GM19452 (cell line): ENCODE data around the gene ABCF2.

Experiments
- ATAC-seq: cut with Tn5 transposase; IDR thresholded peaks from one replicate; pipeline ENCODE4 v1.9.1; 2021; ENCODE audit not compliant: unreplicated experiment

The ABCF2 gene

GRCh38 chr7:151242159-151243044, 15.4 kb upstream of the ABCF2 start:
- ATAC-seq = no peak

DNA sequence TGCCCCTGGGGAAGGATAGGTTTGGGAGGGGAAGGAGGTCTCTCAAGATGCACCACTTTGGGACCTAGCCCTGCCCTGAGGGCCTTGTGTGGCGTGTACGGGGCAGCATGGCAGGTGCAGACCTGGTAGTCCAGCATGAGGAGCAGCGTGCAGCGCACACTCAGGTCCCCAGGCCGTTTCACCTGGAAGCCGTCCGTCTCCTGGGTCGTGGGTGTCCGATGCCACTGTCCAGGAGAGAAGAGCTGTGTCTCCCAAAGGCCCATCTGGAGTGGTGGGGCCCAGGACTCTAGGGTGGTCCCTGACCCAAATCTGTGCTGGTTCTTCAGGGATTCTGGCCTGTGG, 14.7 kb upstream of the ABCF2 start:
- ATAC-seq = no peak

GRCh38 chr7:151240942-151241754, 14.1 kb upstream of the ABCF2 start:
- no peak for ATAC-seq

DNA sequence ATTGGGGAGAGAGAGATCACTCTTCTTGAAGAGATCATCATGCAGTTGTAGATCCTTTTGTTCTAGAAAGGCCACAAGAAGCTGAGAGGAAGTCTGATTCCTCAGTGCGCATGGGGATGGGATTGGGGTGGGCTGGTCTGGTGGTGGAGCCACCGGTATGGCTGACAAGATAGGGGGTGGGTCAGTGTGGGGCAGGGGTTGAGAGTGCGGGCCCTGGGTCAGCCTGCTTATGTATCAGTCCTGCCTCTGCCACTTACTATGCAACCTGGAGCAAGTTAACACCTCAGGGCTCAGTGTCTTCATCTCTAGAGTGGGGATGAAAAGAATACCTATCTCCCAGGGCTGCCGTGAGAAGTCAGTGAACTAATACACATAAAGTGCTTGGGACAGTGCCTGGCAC, 13.5 kb upstream of the ABCF2 start:
- ATAC-seq = no peak

DNA sequence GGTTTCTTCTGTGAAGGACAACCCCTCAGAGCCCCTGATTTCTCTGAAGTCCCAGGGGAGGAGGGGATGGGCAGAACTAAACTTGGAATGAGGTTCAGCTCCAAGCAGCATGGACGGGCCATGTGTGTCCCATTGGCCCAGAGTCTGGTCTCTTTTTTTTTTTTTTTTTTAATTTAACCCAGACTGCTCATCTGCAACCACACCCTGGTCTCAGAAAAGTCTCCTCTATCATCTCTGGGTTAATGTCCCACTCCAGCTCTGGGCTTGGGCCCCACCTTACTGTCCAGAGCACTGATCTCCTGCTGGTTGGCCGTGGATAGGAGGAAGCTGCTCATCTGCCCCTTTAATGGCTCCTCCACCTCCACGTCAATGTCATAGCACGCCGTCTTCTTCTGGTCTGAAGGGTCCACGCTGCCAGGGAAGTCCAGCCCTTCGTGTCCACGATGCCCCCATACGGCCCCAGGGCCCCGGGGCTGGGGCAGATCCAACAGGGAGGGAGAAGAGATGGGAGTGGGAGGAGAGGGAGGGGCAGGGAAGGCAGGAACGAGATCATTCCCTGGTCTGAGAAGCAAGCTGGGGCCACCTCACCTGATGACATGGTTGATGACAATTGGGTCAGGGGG, 12.9 kb upstream of the ABCF2 start:
- no peak for ATAC-seq

- ATAC-seq = no peak
These were observed 12.2 kb upstream of the ABCF2 start for GRCh38 chr7:151238924-151239836.

DNA sequence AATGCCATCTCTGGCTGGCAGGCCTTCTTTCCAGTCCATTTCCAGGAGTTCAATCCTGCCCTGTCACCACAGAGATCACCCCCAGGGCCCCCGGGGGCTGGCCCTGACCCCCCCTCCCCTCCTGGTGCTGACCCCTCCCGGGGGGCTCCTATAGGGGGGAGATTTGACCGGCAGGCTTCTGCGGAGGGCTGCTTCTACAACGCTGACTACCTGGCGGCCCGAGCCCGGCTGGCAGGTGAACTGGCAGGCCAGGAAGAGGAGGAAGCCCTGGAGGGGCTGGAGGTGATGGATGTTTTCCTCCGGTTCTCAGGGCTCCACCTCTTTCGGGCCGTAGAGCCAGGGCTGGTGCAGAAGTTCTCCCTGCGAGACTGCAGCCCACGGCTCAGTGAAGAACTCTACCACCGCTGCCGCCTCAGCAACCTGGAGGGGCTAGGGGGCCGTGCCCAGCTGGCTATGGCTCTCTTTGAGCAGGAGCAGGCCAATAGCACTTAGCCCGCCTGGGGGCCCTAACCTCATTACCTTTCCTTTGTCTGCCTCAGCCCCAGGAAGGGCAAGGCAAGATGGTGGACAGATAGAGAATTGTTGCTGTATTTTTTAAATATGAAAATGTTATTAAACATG, 11.3 kb upstream of the ABCF2 start:
- ATAC-seq = no peak

DNA sequence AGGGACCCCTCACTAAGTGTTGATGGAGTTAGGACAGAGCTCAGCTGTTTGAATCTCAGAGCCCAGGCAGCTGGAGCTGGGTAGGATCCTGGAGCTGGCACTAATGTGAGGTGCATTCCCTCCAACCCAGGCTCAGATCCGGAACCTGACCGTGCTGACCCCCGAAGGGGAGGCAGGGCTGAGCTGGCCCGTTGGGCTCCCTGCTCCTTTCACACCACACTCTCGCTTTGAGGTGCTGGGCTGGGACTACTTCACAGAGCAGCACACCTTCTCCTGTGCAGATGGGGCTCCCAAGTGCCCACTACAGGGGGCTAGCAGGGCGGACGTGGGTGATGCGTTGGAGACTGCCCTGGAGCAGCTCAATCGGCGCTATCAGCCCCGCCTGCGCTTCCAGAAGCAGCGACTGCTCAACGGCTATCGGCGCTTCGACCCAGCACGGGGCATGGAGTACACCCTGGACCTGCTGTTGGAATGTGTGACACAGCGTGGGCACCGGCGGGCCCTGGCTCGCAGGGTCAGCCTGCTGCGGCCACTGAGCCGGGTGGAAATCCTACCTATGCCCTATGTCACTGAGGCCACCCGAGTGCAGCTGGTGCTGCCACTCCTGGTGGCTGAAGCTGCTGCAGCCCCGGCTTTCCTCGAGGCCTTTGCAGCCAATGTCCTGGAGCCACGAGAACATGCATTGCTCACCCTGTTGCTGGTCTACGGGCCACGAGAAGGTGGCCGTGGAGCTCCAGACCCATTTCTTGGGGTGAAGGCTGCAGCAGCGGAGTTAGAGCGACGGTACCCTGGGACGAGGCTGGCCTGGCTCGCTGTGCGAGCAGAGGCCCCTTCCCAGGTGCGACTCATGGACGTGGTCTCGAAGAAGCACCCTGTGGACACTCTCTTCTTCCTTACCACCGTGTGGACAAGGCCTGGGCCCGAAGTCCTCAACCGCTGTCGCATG, 10.5 kb upstream of the ABCF2 start:
- ATAC-seq = no peak

DNA sequence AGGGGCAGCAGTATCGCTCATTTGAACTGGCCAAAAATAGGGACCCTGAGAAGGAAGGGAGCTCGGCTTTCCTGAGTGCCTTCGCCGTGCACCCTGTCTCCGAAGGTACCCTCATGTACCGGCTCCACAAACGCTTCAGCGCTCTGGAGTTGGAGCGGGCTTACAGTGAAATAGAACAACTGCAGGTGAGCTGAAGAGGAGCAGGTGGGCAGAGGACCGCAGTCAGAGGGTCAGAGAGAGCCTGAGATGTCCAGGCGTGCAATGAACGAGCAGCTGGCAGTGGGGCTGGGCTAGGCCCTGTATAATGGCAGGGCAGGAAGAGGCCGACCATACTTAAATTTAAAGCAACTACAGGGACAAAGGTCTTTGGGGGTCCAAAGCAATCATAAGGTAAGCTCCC, 9.4 kb upstream of the ABCF2 start:
- no peak for ATAC-seq

DNA sequence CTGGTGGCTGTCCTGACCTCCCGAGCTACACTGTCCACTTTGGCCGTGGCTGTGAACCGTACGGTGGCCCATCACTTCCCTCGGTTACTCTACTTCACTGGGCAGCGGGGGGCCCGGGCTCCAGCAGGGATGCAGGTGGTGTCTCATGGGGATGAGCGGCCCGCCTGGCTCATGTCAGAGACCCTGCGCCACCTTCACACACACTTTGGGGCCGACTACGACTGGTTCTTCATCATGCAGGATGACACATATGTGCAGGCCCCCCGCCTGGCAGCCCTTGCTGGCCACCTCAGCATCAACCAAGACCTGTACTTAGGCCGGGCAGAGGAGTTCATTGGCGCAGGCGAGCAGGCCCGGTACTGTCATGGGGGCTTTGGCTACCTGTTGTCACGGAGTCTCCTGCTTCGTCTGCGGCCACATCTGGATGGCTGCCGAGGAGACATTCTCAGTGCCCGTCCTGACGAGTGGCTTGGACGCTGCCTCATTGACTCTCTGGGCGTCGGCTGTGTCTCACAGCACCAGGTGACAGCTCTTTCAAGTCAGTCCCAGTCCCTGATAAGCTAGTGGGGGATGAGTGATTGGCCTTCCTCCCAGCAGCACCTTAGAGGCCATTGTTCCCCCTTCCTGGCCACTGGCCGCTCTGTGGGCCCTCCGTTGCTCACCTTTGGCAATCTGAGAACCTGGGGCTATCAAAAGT, 8.2 kb upstream of the ABCF2 start:
- ATAC-seq = no peak

DNA sequence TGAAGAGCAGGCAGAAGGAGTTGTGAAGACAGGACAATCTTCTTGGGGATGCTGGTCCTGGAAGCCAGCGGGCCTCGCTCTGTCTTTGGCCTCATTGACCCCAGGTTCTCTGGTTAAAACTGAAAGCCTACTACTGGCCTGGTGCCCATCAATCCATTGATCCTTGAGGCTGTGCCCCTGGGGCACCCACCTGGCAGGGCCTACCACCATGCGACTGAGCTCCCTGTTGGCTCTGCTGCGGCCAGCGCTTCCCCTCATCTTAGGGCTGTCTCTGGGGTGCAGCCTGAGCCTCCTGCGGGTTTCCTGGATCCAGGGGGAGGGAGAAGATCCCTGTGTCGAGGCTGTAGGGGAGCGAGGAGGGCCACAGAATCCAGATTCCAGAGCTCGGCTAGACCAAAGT, 6.8 kb upstream of the ABCF2 start:
- ATAC-seq = no peak

- ATAC-seq = no peak
These were observed 6.1 kb upstream of the ABCF2 start for GRCh38 chr7:151232917-151233701.

DNA sequence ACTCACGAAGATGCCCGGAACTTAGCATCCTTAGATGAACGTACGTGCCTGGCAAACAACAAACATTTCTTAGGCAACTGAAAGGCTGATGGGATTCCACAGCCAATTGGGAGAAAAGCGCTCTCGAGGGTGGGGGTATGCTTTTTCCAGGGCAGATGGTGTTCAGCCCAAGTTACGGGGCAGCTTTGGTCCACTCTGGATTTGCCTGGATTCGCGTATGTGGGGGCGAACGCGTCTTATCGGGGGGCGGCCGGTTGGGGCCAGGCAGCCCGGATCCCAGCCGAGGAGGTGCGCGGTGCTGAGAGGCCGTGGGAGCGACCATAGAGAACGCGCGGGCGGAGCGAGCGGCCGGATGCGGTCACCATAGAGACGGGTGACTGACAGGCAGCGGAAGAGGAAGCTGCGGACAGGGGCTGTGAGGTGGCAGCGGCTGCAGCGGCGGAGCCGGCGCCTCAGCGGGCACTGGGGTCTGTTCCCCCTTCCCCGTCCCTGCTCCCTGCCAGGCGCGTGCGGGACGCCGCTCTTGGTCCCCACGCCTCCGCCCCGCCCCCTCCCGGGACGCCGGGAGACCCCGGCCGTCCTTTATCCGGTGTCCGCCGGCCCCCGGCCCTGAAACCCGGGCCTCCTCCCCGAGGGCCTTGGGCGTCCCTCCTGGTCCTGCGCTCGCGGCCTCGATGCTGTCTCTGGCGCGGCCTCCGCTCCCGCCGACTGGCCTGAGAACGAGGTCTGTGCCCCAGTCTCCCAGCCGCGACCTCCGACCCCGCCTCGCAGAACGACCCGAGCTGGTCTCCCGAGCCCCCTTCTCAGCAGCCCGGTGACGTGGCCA, 5.3 kb upstream of the ABCF2 start, which contains the start of gene CHPF2:
CHPF2 (plus strand) TSS at position 393 of the 826 bp plus-strand sequence. CDS start 1,529 bp downstream, outside the sequence.
- ATAC-seq = peak; percentile 98

DNA sequence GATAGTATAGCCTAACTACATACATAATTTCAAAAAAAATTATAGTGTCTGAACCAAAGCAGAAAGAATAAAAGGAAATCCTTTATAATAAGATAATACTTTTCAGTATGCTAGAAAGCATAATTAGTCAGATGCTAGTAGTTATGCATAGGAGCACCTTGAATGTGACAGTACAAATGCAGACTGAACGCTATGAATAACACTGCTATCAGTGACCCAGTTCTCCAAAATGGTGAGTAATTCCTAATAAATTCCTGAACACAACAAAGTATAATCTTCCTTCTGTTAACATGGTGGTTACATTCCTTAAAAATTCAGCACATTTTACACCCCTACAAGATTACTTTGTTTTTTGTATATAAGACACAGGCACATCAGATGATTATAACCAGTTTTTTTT, 4.1 kb upstream of the ABCF2 start:
- no peak for ATAC-seq

- ATAC-seq = no peak
These were observed 2.2 kb upstream of the ABCF2 start for GRCh38 chr7:151229249-151229648.

GRCh38 chr7:151228024-151228866, 1.2 kb upstream of the ABCF2 start:
- ATAC-seq = no peak
